ENCODE data around the gene TBC1D19.

TBC1D19 gene

GRCh38 chr4:26784207-26784865 is 200.5 kb downstream of the TBC1D19 start:
- no peaks in the 10 kb centered on the region for H3K27me3 ChIP-seq
- peaks cover 15% of the 10 kb centered on the region for H3K4me1 ChIP-seq
- no peaks in the 10 kb centered on the region for H3K9me3 ChIP-seq
- no peak overlapping the region for H3K4me3 ChIP-seq (ENCODE audit: low read depth, low read length)
- TF ChIP-seq CTCF (IDR thresholded peaks at IDR 0.05; ENCODE audit: low read depth, low read length): no peak
- no peak for DNase-seq
- H3K36me3 ChIP-seq: no peaks in the 10 kb centered on the region

- H3K4me3 ChIP-seq (ENCODE audit: low read depth, low read length): no peak overlapping the region
- peaks cover 15% of the 10 kb centered on the region for H3K4me1 ChIP-seq
- DNase-seq: no peak
- no peak for TF ChIP-seq CTCF (IDR thresholded peaks at IDR 0.05; ENCODE audit: low read depth, low read length)
- no peaks in the 10 kb centered on the region for H3K27me3 ChIP-seq
- H3K9me3 ChIP-seq: no peaks in the 10 kb centered on the region
- no peaks in the 10 kb centered on the region for H3K36me3 ChIP-seq
Observed at GRCh38 chr4:26785312-26785711, 201.4 kb downstream of the TBC1D19 start.

GRCh38 chr4:26785810-26786209 is 201.9 kb downstream of the TBC1D19 start:
- no peak for DNase-seq
- no peak for TF ChIP-seq CTCF (IDR thresholded peaks at IDR 0.05; ENCODE audit: low read depth, low read length)
- no peaks in the 10 kb centered on the region for H3K36me3 ChIP-seq
- H3K4me1 ChIP-seq: peaks cover 15% of the 10 kb centered on the region
- H3K4me3 ChIP-seq (ENCODE audit: low read depth, low read length): no peak overlapping the region
- no peaks in the 10 kb centered on the region for H3K27me3 ChIP-seq
- H3K9me3 ChIP-seq: no peaks in the 10 kb centered on the region

GRCh38 chr4:26786916-26787315 is 203.0 kb downstream of the TBC1D19 start:
- H3K36me3 ChIP-seq: no peaks in the 10 kb centered on the region
- no peaks in the 10 kb centered on the region for H3K9me3 ChIP-seq
- no peak for TF ChIP-seq CTCF (IDR thresholded peaks at IDR 0.05; ENCODE audit: low read depth, low read length)
- no peaks in the 10 kb centered on the region for H3K27me3 ChIP-seq
- H3K4me1 ChIP-seq: peaks cover 15% of the 10 kb centered on the region
- H3K4me3 ChIP-seq (ENCODE audit: low read depth, low read length): no peak overlapping the region
- no peak for DNase-seq

GRCh38 chr4:26787461-26788340 is 203.8 kb downstream of the TBC1D19 start:
- peaks cover 15% of the 10 kb centered on the region for H3K4me1 ChIP-seq
- peak overlapping the region; percentile 41 for H3K4me3 ChIP-seq (ENCODE audit: low read depth, low read length)
- DNase-seq: peak; percentile 79
- peak; percentile 70 for TF ChIP-seq CTCF (IDR thresholded peaks at IDR 0.05; ENCODE audit: low read depth, low read length)
- no peaks in the 10 kb centered on the region for H3K9me3 ChIP-seq
- H3K36me3 ChIP-seq: no peaks in the 10 kb centered on the region
- no peaks in the 10 kb centered on the region for H3K27me3 ChIP-seq

GRCh38 chr4:26788341-26788733 is 204.5 kb downstream of the TBC1D19 start:
- no peak for TF ChIP-seq CTCF (IDR thresholded peaks at IDR 0.05; ENCODE audit: low read depth, low read length)

More at GRCh38 chr4:26788341-26788733, 204.5 kb downstream of the TBC1D19 start:
- H3K27me3 ChIP-seq: no peaks in the 10 kb centered on the region
- no peak for DNase-seq
- H3K4me1 ChIP-seq: peaks cover 15% of the 10 kb centered on the region
- H3K4me3 ChIP-seq (ENCODE audit: low read depth, low read length): peak overlapping the region; percentile 41
- H3K9me3 ChIP-seq: no peaks in the 10 kb centered on the region
- no peaks in the 10 kb centered on the region for H3K36me3 ChIP-seq
